ENCODE measurements around the gene C4orf36. TPM values are rescaled to one million over a fixed set of nuclear protein-coding genes. Genes with fewer than 3 reads are reported as not detected.
A peak's percentile ranks its signal among the peaks of the same experiment; 100 is the strongest.

Gene C4orf36, protein sequence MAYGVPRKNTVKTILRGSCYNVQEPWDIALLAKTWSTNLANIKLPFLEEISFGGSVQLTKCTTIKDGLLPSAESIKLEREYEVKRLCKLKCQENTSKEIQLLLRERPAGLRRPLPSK
- 1 to 10 TPM in 1 of 4 donors, under 1 TPM in 2, not detected in 1; 0.46 to 4.0 (median 0.54) TPM for polyA plus RNA-seq
- long read RNA-seq, donor 1, partial matches to known transcripts = 0 of 1 reads
- long read RNA-seq, donor 1, other reads (novel, unspliced or antisense) = 0 of 1 reads
- long read RNA-seq, donor 2 = 0 reads
- long read RNA-seq, donor 3 = 0 reads
- long read RNA-seq, donor 4 = 0 reads
- long read RNA-seq, donor 5 = 0 reads
- long read RNA-seq, donor 6 = 0 reads
- long read RNA-seq, donor 7 = 0 reads
- long read RNA-seq, donor 8 = 0 reads
- long read RNA-seq, donor 9 = 0 reads
- long read RNA-seq, donor 10 = 0 reads

DNA sequence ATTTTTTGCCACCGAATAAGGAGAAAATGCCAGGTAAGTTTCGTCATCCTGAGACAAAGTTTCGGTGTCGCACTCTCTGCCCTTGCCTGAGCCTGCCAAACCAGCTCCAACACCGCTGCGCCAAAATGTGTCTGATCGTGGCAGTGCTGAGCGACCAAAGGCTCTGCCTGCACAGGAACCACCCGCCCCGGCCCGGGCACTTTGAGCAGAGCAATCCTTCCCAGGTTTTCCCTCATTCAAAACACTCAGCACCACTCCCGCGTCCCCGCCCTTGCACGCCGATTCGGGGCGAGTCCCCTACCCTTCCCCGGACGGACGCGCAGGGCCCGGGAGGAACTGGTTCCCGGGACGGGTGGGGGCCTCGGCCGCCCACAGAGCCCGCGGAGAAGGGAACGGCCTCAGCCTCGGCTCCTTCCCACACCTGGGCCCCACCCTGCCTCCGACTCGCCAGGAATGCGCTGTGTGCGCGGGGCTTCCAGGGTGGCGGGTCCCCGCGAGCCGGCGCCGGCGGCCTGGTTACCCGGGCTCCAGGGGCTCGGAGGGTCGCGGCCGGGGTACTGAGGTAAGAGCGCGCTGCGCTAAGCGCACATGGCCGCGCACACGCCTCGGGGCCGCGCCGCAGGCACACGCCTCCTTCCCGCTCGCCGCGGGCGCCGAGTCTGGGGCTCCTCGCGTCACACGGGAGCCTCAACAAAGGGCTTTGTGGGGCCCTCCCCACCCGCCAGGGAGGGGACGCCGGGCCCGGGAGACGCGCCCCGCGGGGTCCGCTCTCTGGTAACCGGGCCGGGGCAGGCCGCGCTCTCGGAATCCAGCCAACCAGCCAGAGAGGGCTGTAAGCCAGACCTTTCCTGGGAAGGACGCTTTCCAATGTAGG lies at the start of gene C4orf36:
C4orf36 (minus strand) TSS at position 661 of the 874 bp plus-strand sequence. CDS start 902 bp downstream, outside the sequence.
- H3K4me1 ChIP-seq (ENCODE audit: control insufficient read depth in 3 of 3, insufficient read depth in 2 of 3, low read depth in 1 of 3, low read length in 2 of 3) = no peaks in the 10 kb centered on the region
- peak; percentile 61 to 87 for DNase-seq
- peak within 1 kb of the TSS; percentile 47 to 67 (median 66) for H3K4me3 ChIP-seq (ENCODE audit: low read depth in 1 of 3, low read length in 3 of 3)
- peak within 1 kb of the TSS in 1 of 3 donors; percentile 21 for H3K27ac ChIP-seq (ENCODE audit: low read depth in 1 of 3, low read length in 2 of 3)
- H3K36me3 ChIP-seq (ENCODE audit: control insufficient read depth in 3 of 3, insufficient read depth in 2 of 3, low read depth in 1 of 3, low read length in 3 of 3) = no peaks in the 10 kb centered on the region
- H3K27me3 ChIP-seq (ENCODE audit: control insufficient read depth in 3 of 3, insufficient read depth in 3 of 3, low read length in 3 of 3) = no peaks in the 10 kb centered on the region
- 1 to 2% (median 1%) methylated on average over 70 to 84 of the region's 84 CpGs for WGBS, 3 donors
- FAIRE-seq = no peak
- no peaks in the 10 kb centered on the region for H3K9me3 ChIP-seq (ENCODE audit: control insufficient read depth in 2 of 2, insufficient read depth in 1 of 2, low read depth in 1 of 2, low read length in 1 of 2)

DNA sequence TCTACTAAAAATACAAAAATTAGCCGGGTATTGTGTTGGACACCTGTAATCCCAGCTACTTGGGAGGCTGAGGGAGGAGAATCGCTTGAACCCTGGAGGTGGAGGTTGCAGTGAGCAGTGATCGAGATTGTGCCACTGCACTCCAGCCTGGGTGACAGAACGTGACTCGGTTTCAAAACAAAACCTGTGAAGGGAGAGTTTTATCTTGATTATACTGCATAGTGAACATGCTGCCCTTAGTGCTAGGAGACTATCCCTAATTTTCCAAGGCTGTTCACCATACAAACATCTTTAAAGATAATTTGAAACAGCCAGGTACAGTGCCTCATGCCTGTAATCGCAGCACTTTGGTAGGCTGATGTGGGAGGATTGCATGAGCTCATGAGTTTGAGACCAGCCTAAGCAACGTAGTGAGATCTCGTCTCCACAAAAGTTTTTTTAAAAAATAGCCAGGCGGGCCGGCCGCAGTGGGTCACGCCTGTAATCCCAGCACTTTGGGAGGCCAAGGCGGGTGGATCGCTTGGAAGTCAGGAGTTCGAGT lies 48.8 kb upstream of the C4orf36 start:
- WGBS, 3 donors = 87 to 93% (median 92%) methylated on average over 15 of the region's 15 CpGs
- FAIRE-seq (no peak), DNase-seq (no peak)
- Histone ChIP-seq H3K36me3 (ENCODE audit: control insufficient read depth in 3 of 3, insufficient read depth in 2 of 3, low read depth in 1 of 3, low read length in 3 of 3) (peaks cover 0 to 3% (median 0%) of the 10 kb centered on the region in 3 donors), H3K27ac (ENCODE audit: low read depth in 1 of 3, low read length in 2 of 3) (no peak overlapping the region), H3K9me3 (ENCODE audit: control insufficient read depth in 2 of 2, insufficient read depth in 1 of 2, low read depth in 1 of 2, low read length in 1 of 2) (no peaks in the 10 kb centered on the region), H3K27me3 (ENCODE audit: control insufficient read depth in 3 of 3, insufficient read depth in 3 of 3, low read length in 3 of 3) (no peaks in the 10 kb centered on the region), H3K4me3 (ENCODE audit: low read depth in 1 of 3, low read length in 3 of 3) (no peak overlapping the region), H3K4me1 (ENCODE audit: control insufficient read depth in 3 of 3, insufficient read depth in 2 of 3, low read depth in 1 of 3, low read length in 2 of 3) (peaks cover 10 to 42% (median 26%) of the 10 kb centered on the region in 3 donors)

DNA sequence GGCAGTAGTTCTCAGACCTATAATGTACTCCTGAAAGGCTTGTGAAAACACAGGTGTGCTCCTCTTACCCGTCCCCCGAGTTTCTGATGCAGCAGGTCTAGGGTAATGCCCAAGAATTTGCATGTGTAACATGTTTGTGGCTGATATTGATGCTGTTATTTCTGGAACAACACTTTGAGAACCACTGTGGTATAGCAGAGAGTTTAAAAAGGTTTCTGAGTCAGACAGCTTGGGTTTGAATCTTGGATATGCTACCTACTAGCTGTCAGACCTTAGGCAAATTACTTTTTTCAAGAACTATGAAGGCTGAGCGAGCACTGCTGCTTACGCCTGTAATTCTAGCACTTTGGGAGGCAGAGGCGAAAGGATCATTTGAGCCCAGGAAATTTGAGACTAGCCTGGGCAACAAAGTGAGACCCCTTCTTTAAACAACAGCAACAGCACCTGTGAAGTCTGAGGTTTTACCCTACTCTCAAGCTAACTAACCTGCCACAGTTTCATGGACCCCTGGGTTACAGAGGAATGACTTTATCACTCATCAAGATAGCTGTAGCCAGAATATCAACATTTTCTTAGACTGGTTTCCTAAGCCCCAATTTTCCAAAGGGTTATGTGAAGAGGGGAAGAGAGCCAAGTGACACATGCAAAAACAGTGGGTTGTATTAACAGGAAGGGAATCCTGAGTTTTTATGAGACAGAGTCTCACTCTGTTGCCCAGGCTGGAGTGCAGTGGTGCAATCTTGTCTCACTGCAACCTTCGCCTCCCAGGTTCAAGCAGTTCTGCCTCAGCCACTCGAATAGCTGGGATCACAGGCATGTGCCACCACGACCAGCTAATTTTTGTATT lies 47.7 kb upstream of the C4orf36 start:
- peak overlapping the region in 2 of 3 donors; percentile 41 to 78 for H3K27ac ChIP-seq (ENCODE audit: low read depth in 1 of 3, low read length in 2 of 3)
- H3K36me3 ChIP-seq (ENCODE audit: control insufficient read depth in 3 of 3, insufficient read depth in 2 of 3, low read depth in 1 of 3, low read length in 3 of 3) = peaks cover 0 to 3% (median 0%) of the 10 kb centered on the region in 3 donors
- FAIRE-seq (no peak), DNase-seq (no peak)
- no peaks in the 10 kb centered on the region for H3K27me3 ChIP-seq (ENCODE audit: control insufficient read depth in 3 of 3, insufficient read depth in 3 of 3, low read length in 3 of 3)
- peaks cover 10 to 42% (median 25%) of the 10 kb centered on the region in 3 donors for H3K4me1 ChIP-seq (ENCODE audit: control insufficient read depth in 3 of 3, insufficient read depth in 2 of 3, low read depth in 1 of 3, low read length in 2 of 3)
- no peaks in the 10 kb centered on the region for H3K9me3 ChIP-seq (ENCODE audit: control insufficient read depth in 2 of 2, insufficient read depth in 1 of 2, low read depth in 1 of 2, low read length in 1 of 2)
- WGBS, 3 donors = 59 to 73% (median 63%) methylated on average over 8 of the region's 8 CpGs
- H3K4me3 ChIP-seq (ENCODE audit: low read depth in 1 of 3, low read length in 3 of 3) = no peak overlapping the region

DNA sequence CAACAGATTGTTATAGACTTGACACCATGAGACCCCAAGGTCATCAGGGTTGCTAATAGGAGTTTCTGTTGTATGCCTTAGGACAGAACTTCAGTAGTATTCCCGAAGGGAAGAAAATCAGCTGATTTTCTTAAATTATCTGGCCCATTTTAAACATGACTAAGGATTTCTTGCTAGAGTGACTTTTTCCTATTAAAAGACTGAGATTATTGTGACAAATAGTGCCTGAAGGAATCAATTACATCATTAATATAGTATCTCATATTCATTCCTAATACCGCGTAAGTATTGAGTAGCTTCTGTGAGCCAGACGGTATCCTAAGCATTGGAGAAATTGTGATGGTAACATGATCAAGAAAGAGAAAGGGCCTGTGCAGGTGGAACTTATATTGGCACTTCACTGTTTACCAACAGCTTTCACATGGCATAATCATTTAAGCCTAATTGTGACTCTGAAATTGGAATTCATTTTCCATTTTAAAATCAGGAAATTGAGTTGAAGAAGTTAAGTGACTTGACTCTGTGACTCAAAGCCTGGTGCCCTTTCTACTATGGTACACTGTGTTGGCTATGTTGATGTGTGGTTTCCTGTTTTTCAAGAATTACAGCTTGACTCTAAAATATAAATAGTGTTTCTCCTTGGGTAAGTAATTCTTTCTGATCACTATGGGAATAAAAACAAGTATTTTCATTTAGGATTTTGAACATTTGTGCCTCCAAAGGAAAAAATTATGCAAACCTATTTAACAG lies 46.7 kb upstream of the C4orf36 start:
- WGBS, 3 donors = 75 to 84% (median 79%) methylated on average over 4 of the region's 4 CpGs
- DNase-seq = peak; percentile 34 to 38
- FAIRE-seq = no peak
- Histone ChIP-seq H3K4me3 (ENCODE audit: low read depth in 1 of 3, low read length in 3 of 3) (no peak overlapping the region), H3K36me3 (ENCODE audit: control insufficient read depth in 3 of 3, insufficient read depth in 2 of 3, low read depth in 1 of 3, low read length in 3 of 3) (peaks cover 0 to 3% (median 0%) of the 10 kb centered on the region in 3 donors), H3K4me1 (ENCODE audit: control insufficient read depth in 3 of 3, insufficient read depth in 2 of 3, low read depth in 1 of 3, low read length in 2 of 3) (peaks cover 10 to 42% (median 24%) of the 10 kb centered on the region in 3 donors), H3K9me3 (ENCODE audit: control insufficient read depth in 2 of 2, insufficient read depth in 1 of 2, low read depth in 1 of 2, low read length in 1 of 2) (no peaks in the 10 kb centered on the region), H3K27me3 (ENCODE audit: control insufficient read depth in 3 of 3, insufficient read depth in 3 of 3, low read length in 3 of 3) (no peaks in the 10 kb centered on the region), H3K27ac (ENCODE audit: low read depth in 1 of 3, low read length in 2 of 3) (peak overlapping the region in 2 of 3 donors; percentile 41 to 77)

DNA sequence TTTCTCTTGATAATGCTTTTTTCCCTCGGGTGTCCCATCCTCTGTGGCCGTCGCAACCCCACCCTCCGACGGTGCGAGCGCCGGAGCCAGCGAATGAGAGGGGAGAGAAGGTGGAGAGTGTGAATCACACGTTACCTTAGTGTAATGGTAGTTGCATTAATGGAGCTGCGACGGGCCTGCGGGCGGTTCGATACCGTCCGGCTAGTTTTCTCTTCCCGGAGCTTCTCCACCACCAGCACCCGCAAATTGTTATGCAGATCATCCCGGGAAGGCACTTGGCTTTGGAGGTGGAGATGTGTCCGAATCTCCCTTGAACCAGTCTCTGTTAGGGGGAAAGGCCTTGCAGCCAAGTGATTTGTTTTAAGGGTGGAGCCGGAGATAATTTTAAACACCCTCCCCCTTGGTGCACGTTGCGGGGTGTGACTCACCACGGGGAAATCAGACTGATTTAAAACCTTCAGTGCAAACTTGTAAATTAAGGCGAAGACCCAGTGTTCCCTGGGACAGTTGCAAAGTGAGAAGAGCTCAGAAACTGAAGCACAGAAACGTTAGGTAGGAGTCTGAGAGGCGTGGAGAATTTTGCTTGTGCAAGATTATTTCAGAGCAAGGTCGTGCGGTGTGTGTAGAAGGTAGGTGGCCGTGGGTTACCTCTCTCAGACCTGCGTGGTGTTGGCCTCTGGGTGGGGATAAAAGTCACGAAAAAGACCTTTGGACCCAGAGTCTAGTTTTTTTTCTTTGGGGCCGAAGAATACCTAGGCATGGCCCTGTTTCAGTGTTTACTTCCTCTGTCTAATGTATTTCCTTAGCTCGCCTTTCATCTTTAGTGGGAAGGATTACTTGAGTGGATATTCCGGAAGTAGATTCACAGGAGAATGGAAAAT lies 43.9 kb upstream of the C4orf36 start:
- Histone ChIP-seq H3K4me1 (ENCODE audit: control insufficient read depth in 3 of 3, insufficient read depth in 2 of 3, low read depth in 1 of 3, low read length in 2 of 3) (peaks cover 6 to 30% (median 20%) of the 10 kb centered on the region in 3 donors), H3K27ac (ENCODE audit: low read depth in 1 of 3, low read length in 2 of 3) (peak overlapping the region; percentile 93 to 96 (median 96)), H3K9me3 (ENCODE audit: control insufficient read depth in 2 of 2, insufficient read depth in 1 of 2, low read depth in 1 of 2, low read length in 1 of 2) (no peaks in the 10 kb centered on the region), H3K36me3 (ENCODE audit: control insufficient read depth in 3 of 3, insufficient read depth in 2 of 3, low read depth in 1 of 3, low read length in 3 of 3) (peaks cover 0 to 5% (median 4%) of the 10 kb centered on the region in 3 donors), H3K27me3 (ENCODE audit: control insufficient read depth in 3 of 3, insufficient read depth in 3 of 3, low read length in 3 of 3) (no peaks in the 10 kb centered on the region), H3K4me3 (ENCODE audit: low read depth in 1 of 3, low read length in 3 of 3) (peak overlapping the region; percentile 79 to 93 (median 83))
- FAIRE-seq (no peak), DNase-seq (peak; percentile 90 to 91)
- WGBS, 3 donors = 2 to 9% (median 5%) methylated on average over 36 of the region's 36 CpGs

DNA sequence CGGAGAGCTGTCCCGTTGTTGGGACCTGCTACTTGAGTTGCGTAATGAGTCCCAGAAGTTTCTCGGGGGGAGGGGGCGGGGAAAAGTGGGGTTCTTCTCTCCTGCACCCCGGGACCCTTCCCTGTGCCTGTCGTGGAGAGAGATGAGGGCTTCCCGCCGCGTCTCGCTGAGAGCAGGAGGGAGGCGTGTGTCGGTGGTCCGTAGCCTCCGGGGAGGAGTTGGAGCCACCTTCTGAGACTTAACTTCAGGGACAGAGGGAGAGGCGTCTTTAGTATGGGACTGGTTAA lies 43.3 kb upstream of the C4orf36 start:
- Histone ChIP-seq H3K27ac (ENCODE audit: low read depth in 1 of 3, low read length in 2 of 3) (peak overlapping the region; percentile 93 to 96 (median 96)), H3K27me3 (ENCODE audit: control insufficient read depth in 3 of 3, insufficient read depth in 3 of 3, low read length in 3 of 3) (no peaks in the 10 kb centered on the region), H3K4me3 (ENCODE audit: low read depth in 1 of 3, low read length in 3 of 3) (peak overlapping the region; percentile 79 to 93 (median 83)), H3K4me1 (ENCODE audit: control insufficient read depth in 3 of 3, insufficient read depth in 2 of 3, low read depth in 1 of 3, low read length in 2 of 3) (peaks cover 6 to 28% (median 20%) of the 10 kb centered on the region in 3 donors), H3K9me3 (ENCODE audit: control insufficient read depth in 2 of 2, insufficient read depth in 1 of 2, low read depth in 1 of 2, low read length in 1 of 2) (no peaks in the 10 kb centered on the region), H3K36me3 (ENCODE audit: control insufficient read depth in 3 of 3, insufficient read depth in 2 of 3, low read depth in 1 of 3, low read length in 3 of 3) (peaks cover 0 to 7% (median 5%) of the 10 kb centered on the region in 3 donors)
- FAIRE-seq (no peak), DNase-seq (peak in 1 of 2 donors; percentile 51)
- 1% methylated on average over 16 of the region's 16 CpGs for WGBS, 3 donors
